ENCODE data around the gene ABI3BP.

- TF ChIP-seq CTCF (conservative IDR thresholded peaks at IDR 0.05; ENCODE audit: low read depth, low read length), result no peak
- TF ChIP-seq EZH2phosphoT487 (IDR thresholded peaks at IDR 0.05; ENCODE audit: borderline replicate concordance, low read length), result no peak
Observed at GRCh38 chr3:100988080-100988479, 5.1 kb downstream of the ABI3BP start.
